ENCODE data around the gene PPFIA4. TPM values are rescaled to one million over a fixed set of nuclear protein-coding genes. Genes with fewer than 3 reads are reported as not detected.
"Not testable (repeated sequence)": the region's sequence is repeated elsewhere in the genome, so short reads cannot be mapped to it uniquely, and the experiment has no call there.

PPFIA4 gene
- total and polyA plus RNA-seq, 8 donors, result 0.29 to 2.2 (median 0.89) TPM; not detected in 1

- no peaks in the 10 kb centered on the region for H3K9me3 ChIP-seq
- whole genome bisulfite sequencing, 5 donors, result 89 to 96% (median 93%) methylated on average over 5 of the region's 5 CpGs
- DNase-seq, result no peak
- H3K27ac ChIP-seq, result no peak overlapping the region
- TF ChIP-seq POLR2A (IDR thresholded peaks at IDR 0.05) (no peak), CTCF (IDR thresholded peaks at IDR 0.05) (no peak), POLR2AphosphoS5 (IDR thresholded peaks at IDR 0.05) (no peak), EP300 (IDR thresholded peaks at IDR 0.05) (no peak)
- H3K4me3 ChIP-seq, result no peak overlapping the region
- peaks cover 40 to 81% (median 80%) of the 10 kb centered on the region in 4 donors for H3K36me3 ChIP-seq
- no peaks in the 10 kb centered on the region for H3K27me3 ChIP-seq
- peaks cover 10 to 39% (median 24%) of the 10 kb centered on the region in 4 donors for H3K4me1 ChIP-seq
- intact Hi-C loops (cut with DNase I; ENCODE audit: low total_unique reads), result no loop called here
These were observed 14.7 kb upstream of the PPFIA4 start for GRCh38 chr1:203011582-203011981.

GRCh38 chr1:203017061-203017460 lies 9.2 kb upstream of the PPFIA4 start:
- Histone ChIP-seq H3K4me3 (no peak overlapping the region), H3K27ac (no peak overlapping the region), H3K9me3 (no peaks in the 10 kb centered on the region), H3K27me3 (no peaks in the 10 kb centered on the region), H3K36me3 (peaks cover 68 to 100% (median 100%) of the 10 kb centered on the region in 4 donors), H3K4me1 (peaks cover 0 to 6% (median 0%) of the 10 kb centered on the region in 4 donors)
- intact Hi-C loops (cut with DNase I; ENCODE audit: low total_unique reads), result no loop called here
- no peak for DNase-seq
- 96 to 98% (median 96%) methylated on average over 4 of the region's 4 CpGs for WGBS, 5 donors
- TF ChIP-seq POLR2AphosphoS5 (IDR thresholded peaks at IDR 0.05) (no peak), EP300 (IDR thresholded peaks at IDR 0.05) (no peak), CTCF (IDR thresholded peaks at IDR 0.05) (no peak), POLR2A (IDR thresholded peaks at IDR 0.05) (no peak)

GRCh38 chr1:203017692-203018091 lies 8.6 kb upstream of the PPFIA4 start:
- DNase-seq, result no peak
- peaks cover 0 to 5% (median 0%) of the 10 kb centered on the region in 4 donors for H3K4me1 ChIP-seq
- no peaks in the 10 kb centered on the region for H3K27me3 ChIP-seq
- 86 to 94% (median 93%) methylated on average over 6 of the region's 6 CpGs for WGBS, 5 donors
- H3K27ac ChIP-seq, result no peak overlapping the region
- no peaks in the 10 kb centered on the region for H3K9me3 ChIP-seq
- intact Hi-C loops (cut with DNase I; ENCODE audit: low total_unique reads), result no loop called here
- H3K36me3 ChIP-seq, result peaks cover 74 to 100% (median 100%) of the 10 kb centered on the region in 4 donors
- no peak overlapping the region for H3K4me3 ChIP-seq
- no peak for TF ChIP-seq POLR2A (IDR thresholded peaks at IDR 0.05)
- TF ChIP-seq POLR2AphosphoS5 (IDR thresholded peaks at IDR 0.05), result no peak
- no peak for TF ChIP-seq EP300 (IDR thresholded peaks at IDR 0.05)
- no peak for TF ChIP-seq CTCF (IDR thresholded peaks at IDR 0.05)

GRCh38 chr1:203022855-203023254 lies 3.4 kb upstream of the PPFIA4 start:
- Histone ChIP-seq H3K27me3 (peaks cover 0 to 14% (median 10%) of the 10 kb centered on the region in 3 donors), H3K4me1 (peaks cover 12 to 19% (median 15%) of the 10 kb centered on the region in 4 donors), H3K36me3 (peaks cover 53 to 68% (median 66%) of the 10 kb centered on the region in 4 donors)
- 83 to 96% (median 93%) methylated on average over 3 to 9 of the region's 10 CpGs for WGBS, 5 donors
- H3K4me3 ChIP-seq; DNase-seq; H3K9me3 ChIP-seq; intact Hi-C loops (cut with DNase I; ENCODE audit: low total_unique reads); H3K27ac ChIP-seq: not testable (repeated sequence)

GRCh38 chr1:203025686-203026030 lies 633 bp upstream of the PPFIA4 start:
- H3K4me3 ChIP-seq, result peak overlapping the region in 2 of 4 donors; percentile 63 to 67
- H3K4me1 ChIP-seq, result peaks cover 12 to 37% (median 21%) of the 10 kb centered on the region in 4 donors
- peaks cover 33 to 40% (median 38%) of the 10 kb centered on the region in 4 donors for H3K36me3 ChIP-seq
- no peak for TF ChIP-seq POLR2A (IDR thresholded peaks at IDR 0.05)
- TF ChIP-seq CTCF (IDR thresholded peaks at IDR 0.05), result no peak
- TF ChIP-seq EP300 (IDR thresholded peaks at IDR 0.05), result no peak
- TF ChIP-seq POLR2AphosphoS5 (IDR thresholded peaks at IDR 0.05), result no peak
- peaks cover 0 to 20% (median 10%) of the 10 kb centered on the region in 3 donors for H3K27me3 ChIP-seq
- H3K9me3 ChIP-seq, result no peaks in the 10 kb centered on the region
- intact Hi-C loops (cut with DNase I; ENCODE audit: low total_unique reads), result no loop called here
- DNase-seq, result no peak
- peak overlapping the region in 4 of 5 donors; percentile 1 to 77 (median 30) for H3K27ac ChIP-seq
